Loucy (cell line): ENCODE measurements around the gene RAB3GAP1.

ENCODE experiments used
- H2AFZ ChIP-seq: fragments of 200-600 bp; sonication (generic); 2 replicates; pipeline ENCODE4 v1.6.0; 2016; ENCODE audit warnings: antibody characterized with exemption, mild to moderate bottlenecking, low read length, moderate library complexity
- H3F3A ChIP-seq: fragments of 200-600 bp; 2 replicates; pipeline ENCODE4 v1.6.0; 2016; ENCODE audit warnings: antibody characterized with exemption, low read depth, mild to moderate bottlenecking
- H3K27me3 ChIP-seq: fragments of 200-600 bp; sonication (generic); 2 replicates; pipeline ENCODE4 v1.6.1; 2014; ENCODE audit warnings: low read length, mild to moderate bottlenecking; ENCODE audit not compliant: insufficient read depth, poor library complexity, severe bottlenecking
- H3K36me3 ChIP-seq: fragments of 200-600 bp; sonication (generic); 2 replicates; pipeline ENCODE4 v1.6.1; 2016; ENCODE audit warnings: low read length; ENCODE audit not compliant: insufficient read depth
- H3K4me1 ChIP-seq: fragments of 200-600 bp; sonication (generic); 2 replicates; pipeline ENCODE4 v1.5.1; 2014; ENCODE audit warnings: low read length, mild to moderate bottlenecking; ENCODE audit not compliant: insufficient read depth, poor library complexity, severe bottlenecking
- H3K4me2 ChIP-seq: fragments of 200-600 bp; sonication (generic); 2 replicates; pipeline ENCODE4 v1.6.0; 2014; ENCODE audit warnings: antibody characterized with exemption, low read length, low read depth, mild to moderate bottlenecking; ENCODE audit not compliant: poor library complexity, severe bottlenecking
- H3K4me3 ChIP-seq: fragments of 200-600 bp; sonication (generic); 2 replicates; pipeline ENCODE4 v1.5.1; 2014; ENCODE audit warnings: low read length, mild to moderate bottlenecking, mixed read lengths; ENCODE audit not compliant: poor library complexity, severe bottlenecking
- H3K79me2 ChIP-seq: fragments of 200-600 bp; sonication (generic); 2 replicates; pipeline ENCODE4 v1.6.1; 2014; ENCODE audit warnings: low read length; ENCODE audit not compliant: insufficient read depth
- H3K9ac ChIP-seq: fragments of 200-600 bp; sonication (generic); 2 replicates; pipeline ENCODE4 v1.6.0; 2014; ENCODE audit warnings: mild to moderate bottlenecking, low read depth, low read length, moderate library complexity; ENCODE audit not compliant: poor library complexity, severe bottlenecking
- H3K9me2 ChIP-seq: fragments of 200-600 bp; sonication (generic); replicated peaks from 2 replicates; pipeline ENCODE4 v1.6.1; 2016; ENCODE audit warnings: low read depth, low read length, mixed read lengths
- H3K9me3 ChIP-seq: fragments of 200-600 bp; sonication (generic); 2 replicates; pipeline ENCODE4 v1.6.1; 2014; ENCODE audit warnings: mild to moderate bottlenecking, antibody characterized with exemption, low read length, low read depth; ENCODE audit not compliant: insufficient read depth
- H4K20me1 ChIP-seq: fragments of 200-600 bp; sonication (generic); 2 replicates; pipeline ENCODE4 v1.6.0; 2014; ENCODE audit warnings: antibody characterized with exemption, low read length, mild to moderate bottlenecking; ENCODE audit not compliant: insufficient read depth, poor library complexity, severe bottlenecking
- EZH2phosphoT487 ChIP-seq: fragments of 200-600 bp; IDR thresholded peaks from 2 replicates; pipeline ENCODE4 v1.6.1; 2018; ENCODE audit warnings: antibody characterized with exemption, mild to moderate bottlenecking, moderate library complexity, borderline replicate concordance
- TF ChIP-seq, protein P1 (sequence below): fragments of 200-600 bp; sonication (generic); conservative IDR thresholded peaks from 2 replicates; pipeline ENCODE4 v1.5.1; 2014; ENCODE audit warnings: mild to moderate bottlenecking, antibody characterized with exemption, low read length

Gene RAB3GAP1

DNA sequence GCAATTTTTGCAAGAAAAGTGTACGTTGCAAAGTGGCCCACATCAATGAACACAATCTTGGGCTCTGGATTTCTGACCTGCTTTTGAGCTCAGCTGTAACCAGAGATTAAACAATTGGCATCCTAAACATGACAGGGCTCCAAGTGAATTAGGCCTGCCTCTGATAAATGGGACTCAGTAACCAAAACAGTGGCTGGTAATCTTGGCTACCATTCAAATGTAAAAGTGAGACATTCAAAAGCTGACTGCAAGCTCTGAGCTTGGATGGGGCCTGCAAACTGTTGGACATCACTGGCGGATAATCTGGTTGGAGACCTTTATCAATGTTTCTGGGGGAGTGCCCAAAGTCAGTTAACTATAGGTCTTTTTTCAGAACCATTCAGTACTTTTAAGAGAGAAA is 160.7 kb downstream of the RAB3GAP1 start:
- Histone ChIP-seq H3K27me3 (no peaks in the 10 kb centered on the region), H3K9ac (no peak overlapping the region), H3K9me2 (no peaks in the 10 kb centered on the region), H3K4me2 (no peak overlapping the region), H3K4me3 (no peak overlapping the region), H3F3A (no peaks in the 10 kb centered on the region), H3K36me3 (no peaks in the 10 kb centered on the region), H3K4me1 (peaks cover 7% of the 10 kb centered on the region), H4K20me1 (no peaks in the 10 kb centered on the region), H2AFZ (no peak overlapping the region), H3K9me3 (no peaks in the 10 kb centered on the region), H3K79me2 (no peaks in the 10 kb centered on the region)
- TF ChIP-seq, protein P1, sequence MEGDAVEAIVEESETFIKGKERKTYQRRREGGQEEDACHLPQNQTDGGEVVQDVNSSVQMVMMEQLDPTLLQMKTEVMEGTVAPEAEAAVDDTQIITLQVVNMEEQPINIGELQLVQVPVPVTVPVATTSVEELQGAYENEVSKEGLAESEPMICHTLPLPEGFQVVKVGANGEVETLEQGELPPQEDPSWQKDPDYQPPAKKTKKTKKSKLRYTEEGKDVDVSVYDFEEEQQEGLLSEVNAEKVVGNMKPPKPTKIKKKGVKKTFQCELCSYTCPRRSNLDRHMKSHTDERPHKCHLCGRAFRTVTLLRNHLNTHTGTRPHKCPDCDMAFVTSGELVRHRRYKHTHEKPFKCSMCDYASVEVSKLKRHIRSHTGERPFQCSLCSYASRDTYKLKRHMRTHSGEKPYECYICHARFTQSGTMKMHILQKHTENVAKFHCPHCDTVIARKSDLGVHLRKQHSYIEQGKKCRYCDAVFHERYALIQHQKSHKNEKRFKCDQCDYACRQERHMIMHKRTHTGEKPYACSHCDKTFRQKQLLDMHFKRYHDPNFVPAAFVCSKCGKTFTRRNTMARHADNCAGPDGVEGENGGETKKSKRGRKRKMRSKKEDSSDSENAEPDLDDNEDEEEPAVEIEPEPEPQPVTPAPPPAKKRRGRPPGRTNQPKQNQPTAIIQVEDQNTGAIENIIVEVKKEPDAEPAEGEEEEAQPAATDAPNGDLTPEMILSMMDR, result no peak
- no peak for TF ChIP-seq EZH2phosphoT487

DNA sequence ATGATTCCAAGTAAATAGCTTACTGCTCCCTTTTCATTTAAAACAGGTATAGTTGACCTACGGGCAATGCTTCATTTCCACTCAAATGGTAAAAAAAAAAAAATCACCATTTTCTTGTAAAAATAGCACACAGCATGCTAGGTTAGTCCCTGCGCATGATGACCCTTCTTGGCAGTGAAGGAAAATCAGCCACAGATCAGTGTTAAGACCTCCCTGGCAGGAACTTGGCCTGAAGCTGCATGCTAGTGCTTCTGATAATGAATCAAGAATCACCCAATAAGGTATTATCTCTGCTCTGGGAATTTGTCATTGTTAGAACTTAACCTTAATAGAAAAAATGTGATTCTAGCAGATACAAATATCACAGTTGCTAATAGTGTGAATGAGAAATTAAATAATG is 166.3 kb downstream of the RAB3GAP1 start:
- no peaks in the 10 kb centered on the region for H3K4me1 ChIP-seq
- no peaks in the 10 kb centered on the region for H3K79me2 ChIP-seq
- no peaks in the 10 kb centered on the region for H3F3A ChIP-seq
- no peak overlapping the region for H3K9ac ChIP-seq
- no peak overlapping the region for H2AFZ ChIP-seq
- H3K27me3 ChIP-seq, result no peaks in the 10 kb centered on the region
- no peak overlapping the region for H3K4me3 ChIP-seq
- H3K36me3 ChIP-seq, result no peaks in the 10 kb centered on the region
- H3K9me2 ChIP-seq, result no peaks in the 10 kb centered on the region
- no peaks in the 10 kb centered on the region for H3K9me3 ChIP-seq
- TF ChIP-seq EZH2phosphoT487, result no peak
- TF ChIP-seq, protein P1, result no peak
- no peaks in the 10 kb centered on the region for H4K20me1 ChIP-seq
- no peak overlapping the region for H3K4me2 ChIP-seq

DNA sequence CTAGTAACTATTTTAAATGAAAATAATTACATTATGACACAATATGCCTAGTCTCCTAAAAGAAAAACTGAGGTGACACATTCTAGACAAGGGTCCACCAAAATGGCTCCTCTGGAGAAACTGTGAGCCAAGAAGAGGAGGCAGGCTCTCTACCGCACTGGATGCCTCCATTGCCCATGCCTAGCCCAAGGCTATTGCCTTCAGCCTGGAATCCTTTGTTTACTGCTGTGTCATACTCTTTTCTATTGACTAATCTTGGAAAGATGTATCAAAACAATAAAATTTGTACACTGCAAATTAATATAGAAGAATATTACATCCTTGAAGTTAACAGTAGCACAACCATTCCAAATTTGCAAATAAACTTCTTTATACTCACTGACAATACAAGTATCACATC is 167.1 kb downstream of the RAB3GAP1 start:
- no peak overlapping the region for H3K4me2 ChIP-seq
- H3K9me2 ChIP-seq, result no peaks in the 10 kb centered on the region
- no peaks in the 10 kb centered on the region for H3K79me2 ChIP-seq

More for the DNA sequence above, 167.1 kb downstream of the RAB3GAP1 start:
- Histone ChIP-seq H3K9me3 (no peaks in the 10 kb centered on the region), H3K36me3 (no peaks in the 10 kb centered on the region), H3K4me1 (no peaks in the 10 kb centered on the region), H3F3A (no peaks in the 10 kb centered on the region), H3K9ac (no peak overlapping the region), H2AFZ (no peak overlapping the region), H3K4me3 (no peak overlapping the region), H3K27me3 (no peaks in the 10 kb centered on the region), H4K20me1 (no peaks in the 10 kb centered on the region)
- no peak for TF ChIP-seq EZH2phosphoT487
- TF ChIP-seq, protein P1, result no peak
